ENCODE results near the gene CAMTA1. TPM values are rescaled to one million over a fixed set of nuclear protein-coding genes. Genes with fewer than 3 reads are reported as not detected.

The CAMTA1 gene
- total RNA-seq, 6 experiments from 2014 or later, result 78.1 to 96.6 (median 86.1) TPM

DNA sequence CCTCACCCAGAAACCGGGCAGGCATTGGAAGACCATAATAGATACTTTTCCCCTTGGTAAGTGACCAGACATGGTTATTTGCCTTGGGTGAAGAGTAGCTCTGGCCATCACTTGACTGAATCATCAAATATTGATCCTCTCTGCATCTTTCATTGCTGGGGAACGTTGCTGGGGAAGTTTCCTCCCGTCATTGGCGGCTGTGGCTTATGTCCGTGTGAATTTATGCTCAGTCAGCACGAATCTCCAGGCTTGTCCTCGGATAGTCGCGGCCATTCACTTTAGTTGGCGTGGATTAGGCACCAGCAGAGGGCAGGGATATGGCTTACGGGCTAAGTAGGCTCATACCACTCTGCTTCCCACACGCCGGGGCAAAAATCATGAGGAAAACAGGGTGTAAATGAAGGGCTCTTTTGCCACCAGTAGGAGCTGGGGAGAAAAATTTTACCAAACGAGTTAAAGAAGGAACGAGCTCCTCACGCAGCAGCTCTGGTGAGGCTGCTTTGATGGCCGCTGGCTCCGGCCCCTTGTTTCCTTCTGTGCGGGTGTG, 473.4 kb downstream of the CAMTA1 start:
- H3K9me3 Mint-ChIP-seq, result no peaks in the 10 kb centered on the region
- H3K36me3 Mint-ChIP-seq (ENCODE audit: low read depth), result peaks cover 4% of the 10 kb centered on the region; the same call in 1 of the 2 replicates
- no peaks in the 10 kb centered on the region for H3K27me3 Mint-ChIP-seq (ENCODE audit: insufficient read depth)

DNA sequence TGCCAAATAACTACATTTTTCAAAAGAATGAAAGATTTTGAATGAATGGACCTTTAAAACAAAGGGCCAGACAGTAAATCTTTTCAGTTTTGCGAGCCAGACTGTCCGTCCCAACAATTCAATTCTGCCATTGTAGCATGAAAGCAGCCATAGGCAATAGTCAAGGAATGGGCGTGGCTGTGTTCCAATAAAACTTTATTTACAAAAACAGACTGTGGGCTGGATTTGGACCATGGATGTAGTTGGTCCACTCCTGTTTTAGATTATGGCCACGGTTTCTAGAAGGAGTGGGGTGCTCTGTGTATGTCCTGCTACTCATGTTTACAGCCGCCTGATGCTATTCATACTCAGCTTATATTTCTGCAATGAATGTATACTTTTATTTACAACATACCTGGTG, 474.7 kb downstream of the CAMTA1 start:
- TF ChIP-seq, protein P1, sequence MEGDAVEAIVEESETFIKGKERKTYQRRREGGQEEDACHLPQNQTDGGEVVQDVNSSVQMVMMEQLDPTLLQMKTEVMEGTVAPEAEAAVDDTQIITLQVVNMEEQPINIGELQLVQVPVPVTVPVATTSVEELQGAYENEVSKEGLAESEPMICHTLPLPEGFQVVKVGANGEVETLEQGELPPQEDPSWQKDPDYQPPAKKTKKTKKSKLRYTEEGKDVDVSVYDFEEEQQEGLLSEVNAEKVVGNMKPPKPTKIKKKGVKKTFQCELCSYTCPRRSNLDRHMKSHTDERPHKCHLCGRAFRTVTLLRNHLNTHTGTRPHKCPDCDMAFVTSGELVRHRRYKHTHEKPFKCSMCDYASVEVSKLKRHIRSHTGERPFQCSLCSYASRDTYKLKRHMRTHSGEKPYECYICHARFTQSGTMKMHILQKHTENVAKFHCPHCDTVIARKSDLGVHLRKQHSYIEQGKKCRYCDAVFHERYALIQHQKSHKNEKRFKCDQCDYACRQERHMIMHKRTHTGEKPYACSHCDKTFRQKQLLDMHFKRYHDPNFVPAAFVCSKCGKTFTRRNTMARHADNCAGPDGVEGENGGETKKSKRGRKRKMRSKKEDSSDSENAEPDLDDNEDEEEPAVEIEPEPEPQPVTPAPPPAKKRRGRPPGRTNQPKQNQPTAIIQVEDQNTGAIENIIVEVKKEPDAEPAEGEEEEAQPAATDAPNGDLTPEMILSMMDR (IDR thresholded peaks at IDR 0.05), result no peak
- no peaks in the 10 kb centered on the region for H3K9me3 Mint-ChIP-seq
- no peaks in the 10 kb centered on the region for H3K27me3 Mint-ChIP-seq (ENCODE audit: insufficient read depth)
- no peak for DNase-seq
- H3K36me3 Mint-ChIP-seq (ENCODE audit: low read depth), result peaks cover 4% of the 10 kb centered on the region; the same call in 1 of the 2 replicates
- no peak overlapping the region for H3K27ac Mint-ChIP-seq
- H3K4me1 Mint-ChIP-seq (ENCODE audit: low read depth), result peaks cover 35% of the 10 kb centered on the region
- H3K4me3 Mint-ChIP-seq, result no peak overlapping the region

More for the DNA sequence above, 473.4 kb downstream of the CAMTA1 start:
- DNase-seq, result no peak
- H3K4me1 Mint-ChIP-seq (ENCODE audit: low read depth), result peaks cover 34% of the 10 kb centered on the region
- no peak overlapping the region for H3K27ac Mint-ChIP-seq
- no peak overlapping the region for H3K4me3 Mint-ChIP-seq
- TF ChIP-seq, protein P1 (IDR thresholded peaks at IDR 0.05), result no peak

- no peak overlapping the region for H3K27ac Mint-ChIP-seq
- TF ChIP-seq, protein P1 (IDR thresholded peaks at IDR 0.05), result no peak
These were observed 476.2 kb downstream of the CAMTA1 start for GRCh38 chr1:7261490-7261889.

DNA sequence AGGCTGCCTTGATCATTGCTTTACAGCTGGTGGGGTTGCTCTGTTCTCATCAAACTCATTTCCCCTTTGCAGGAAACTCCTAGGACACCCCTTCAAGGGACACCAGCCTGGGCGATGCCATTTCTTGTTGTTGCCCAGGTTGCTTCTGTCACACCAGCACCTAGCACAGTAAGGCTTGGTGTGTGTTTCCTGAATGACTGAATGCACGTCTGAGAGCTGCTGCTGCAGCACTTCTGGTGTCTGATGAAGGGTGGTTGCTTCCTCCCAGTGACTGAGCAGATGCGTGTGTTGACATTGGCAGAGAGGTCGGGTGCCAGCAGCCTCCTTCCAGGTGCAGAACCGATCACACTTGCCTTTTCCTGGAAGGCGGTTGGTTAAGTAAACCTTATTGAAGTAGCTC, 477.4 kb downstream of the CAMTA1 start:
- no peaks in the 10 kb centered on the region for H3K9me3 Mint-ChIP-seq
- peaks cover 48% of the 10 kb centered on the region for H3K4me1 Mint-ChIP-seq (ENCODE audit: low read depth)
- TF ChIP-seq, protein P1 (IDR thresholded peaks at IDR 0.05), result no peak
- no peak overlapping the region for H3K4me3 Mint-ChIP-seq
- H3K27me3 Mint-ChIP-seq (ENCODE audit: insufficient read depth), result no peaks in the 10 kb centered on the region
- DNase-seq, result no peak
- H3K36me3 Mint-ChIP-seq (ENCODE audit: low read depth), result no peaks in the 10 kb centered on the region
- H3K27ac Mint-ChIP-seq, result no peak overlapping the region

More at GRCh38 chr1:7261490-7261889, 476.2 kb downstream of the CAMTA1 start:
- Mint-ChIP-seq H3K36me3 (ENCODE audit: low read depth) (no peaks in the 10 kb centered on the region), H3K4me3 (no peak overlapping the region), H3K4me1 (ENCODE audit: low read depth) (peaks cover 37% of the 10 kb centered on the region), H3K27me3 (ENCODE audit: insufficient read depth) (no peaks in the 10 kb centered on the region), H3K9me3 (no peaks in the 10 kb centered on the region)
- no peak for DNase-seq

DNA sequence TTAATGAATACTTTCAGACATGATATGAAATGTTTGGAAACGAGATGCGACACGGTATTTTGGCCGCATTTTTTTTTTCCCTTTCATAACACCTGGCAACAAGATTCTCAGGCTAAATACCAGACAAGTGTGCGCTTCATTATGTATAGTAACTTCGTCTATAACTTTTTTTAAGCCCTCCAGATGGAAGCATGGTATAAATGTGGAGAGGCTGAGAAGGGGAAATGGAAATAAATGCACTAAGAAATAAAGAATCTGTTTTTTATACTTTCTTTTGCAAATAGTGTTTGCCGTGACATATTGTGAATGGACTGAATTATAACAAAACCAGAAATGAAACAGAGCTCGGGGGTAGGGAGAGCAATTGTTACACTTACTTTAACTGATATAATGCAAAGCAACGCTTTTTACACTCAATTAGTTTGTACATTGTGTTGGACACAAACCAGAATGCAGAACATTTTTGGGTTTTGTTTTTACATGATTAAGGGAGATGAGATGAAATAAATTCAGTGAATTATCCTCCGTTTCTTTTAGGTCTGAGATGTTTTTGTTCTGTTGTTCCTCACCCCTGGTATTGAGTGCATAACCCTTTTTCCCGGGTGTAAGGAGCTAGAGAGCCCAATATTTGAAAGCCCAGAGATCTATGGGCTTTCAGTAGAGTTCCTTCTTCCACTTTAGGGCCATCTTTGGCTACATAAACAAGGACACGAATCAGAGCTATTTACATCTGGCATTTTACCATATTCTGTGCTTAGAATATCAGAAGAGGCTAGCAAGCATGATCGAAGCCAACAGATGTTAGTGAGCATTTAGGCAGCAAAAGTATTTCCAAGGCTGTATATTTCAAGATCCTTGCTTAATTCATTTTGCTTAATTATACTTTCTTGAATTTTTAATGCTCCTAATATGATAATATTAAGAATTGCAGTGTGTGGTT, 478.0 kb downstream of the CAMTA1 start:
- Mint-ChIP-seq H3K9me3 (peaks cover 5% of the 10 kb centered on the region), H3K36me3 (ENCODE audit: low read depth) (no peaks in the 10 kb centered on the region; the same call in 1 of the 2 replicates), H3K4me1 (ENCODE audit: low read depth) (peaks cover 55% of the 10 kb centered on the region), H3K27me3 (ENCODE audit: insufficient read depth) (no peaks in the 10 kb centered on the region), H3K4me3 (no peak overlapping the region), H3K27ac (no peak overlapping the region)
- TF ChIP-seq, protein P1 (IDR thresholded peaks at IDR 0.05), result no peak
- DNase-seq, result no peak
